Astrocyte (in vitro differentiated cells and primary cell): ENCODE measurements around the gene TST.

Experiments used
- CTCF ChIP-seq: IDR thresholded peaks from 2 replicates; pipeline ENCODE4 v1.5.1; 2011; ENCODE audit warnings: low read depth, mild to moderate bottlenecking, inconsistent platforms, low read length, moderate library complexity; ENCODE audit not compliant: insufficient read depth
- EZH2 ChIP-seq: IDR thresholded peaks from 2 replicates; pipeline ENCODE4 v1.6.1; 2012; ENCODE audit warnings: mild to moderate bottlenecking, low read length, inconsistent platforms; ENCODE audit not compliant: insufficient read depth

- no peak for TF ChIP-seq CTCF
- TF ChIP-seq EZH2: no peak
Measured at GRCh38 chr22:37011472-37011871, 7.8 kb downstream of the TST start.
